ENCODE data around the gene CLP1. TPM values are rescaled to one million over a fixed set of nuclear protein-coding genes. Genes with fewer than 3 reads are reported as not detected.

CLP1 gene
- total RNA-seq = 13.6 and 14.7 TPM in 2 replicates

GRCh38 chr11:57657194-57658022 lies at the start of gene CLP1:
Gene CLP1, plus strand, starts transcription at chr11:57657762. Its CDS starts 1,715 bp downstream, at chr11:57659477.

GRCh38 chr11:57649826-57650738 lies 7.5 kb upstream of the CLP1 start, which contains the start of gene YPEL4:
Gene YPEL4, minus strand, starts transcription at chr11:57649912. Its CDS starts 2,805 bp downstream, at chr11:57647107.

GRCh38 chr11:57667736-57668433 lies 10.3 kb downstream of the CLP1 start, which contains the start of gene ZDHHC5:
Gene ZDHHC5, plus strand, starts transcription at chr11:57668114. Its CDS starts 4,977 bp downstream, at chr11:57673091.

Other genes with a start within 250 kb of the CLP1 start
- gene SLC43A3, start 230.6 kb upstream of the CLP1 start, total RNA-seq = 15.7 and 44.2 TPM in 2 replicates
- 0.16 and 4.4 TPM in 2 replicates for gene RTN4RL2, start 197.2 kb upstream of the CLP1 start, total RNA-seq
- gene SLC43A1, start 142.1 kb upstream of the CLP1 start, total RNA-seq = 9.8 and 12.4 TPM in 2 replicates
- gene TIMM10, start 127.0 kb upstream of the CLP1 start, total RNA-seq = 37.6 and 71.2 TPM in 2 replicates
- not detected in 2 replicates for gene SMTNL1, start 120.2 kb upstream of the CLP1 start, total RNA-seq
- 11.9 and 50.8 TPM in 2 replicates for gene UBE2L6, start 90.1 kb upstream of the CLP1 start, total RNA-seq
- gene SERPING1, start 60.1 kb upstream of the CLP1 start, total RNA-seq = 5.1 and 28.6 TPM in 2 replicates
- gene YPEL4, start 7.8 kb upstream of the CLP1 start, total RNA-seq = 0.38 TPM in 1 of 2 replicates, not detected in the other
- gene ZDHHC5, start 10.4 kb downstream of the CLP1 start, total RNA-seq = 45.6 and 59.2 TPM in 2 replicates
- gene MED19, start 54.5 kb downstream of the CLP1 start, total RNA-seq = 33.6 and 36.5 TPM in 2 replicates
- 54.0 and 69.1 TPM in 2 replicates for gene TMX2, start 54.8 kb downstream of the CLP1 start, total RNA-seq
- 141 and 172 TPM in 2 replicates for gene SELENOH, start 83.7 kb downstream of the CLP1 start, total RNA-seq
- not detected in 2 replicates for gene BTBD18, start 94.1 kb downstream of the CLP1 start, total RNA-seq
- gene CTNND1, start 104.0 kb downstream of the CLP1 start, total RNA-seq = 76.8 and 97.1 TPM in 2 replicates

All from mesangial cell (primary cell).